AG04450 (cell line): ENCODE results near the gene SS18L1. TPM values are rescaled to one million over a fixed set of nuclear protein-coding genes. Genes with fewer than 3 reads are reported as not detected.
A peak's percentile ranks its signal among the peaks of the same experiment; 100 is the strongest.

ENCODE experiments used
- CTCF ChIA-PET: fragments of 300-600, 350-600 bp; formaldehyde crosslinking; extraction: SDS; loops from one replicate; lab custom pipeline; 2022; ENCODE audit warnings: antibody characterized with exemption, inconsistent platforms; lab: Charles Lee
- POLR2A ChIA-PET: fragments of 350-600 bp; formaldehyde crosslinking; extraction: SDS; loops from one replicate; lab custom pipeline; 2021; ENCODE audit warnings: antibody characterized with exemption, inconsistent platforms; lab: Yijun Ruan, JAX
- DNase-seq: peaks from one replicate; pipeline ENCODE4 v3.0.0-alpha.2; 2011; ENCODE audit warnings: low read depth, low spot score
- H3K27ac ChIP-seq: one replicate; pipeline ENCODE4 v1.5.1; 2012; ENCODE audit warnings: low read depth, low read length, control low read depth
- H3K27me3 ChIP-seq: one replicate; pipeline ENCODE4 v1.6.0; 2012; ENCODE audit warnings: low read length; ENCODE audit not compliant: control insufficient read depth, insufficient read depth
- H3K4me3 ChIP-seq: 2 replicates; pipeline ENCODE4 v1.5.1; 2011; ENCODE audit warnings: mild to moderate bottlenecking, low read depth, low read length, control low read depth
- H3K9me3 ChIP-seq: 2 replicates; pipeline ENCODE4 v1.5.1; 2012; ENCODE audit warnings: low read length; ENCODE audit not compliant: control insufficient read depth, insufficient read depth
- polyA plus RNA-seq: library from polyadenylated mRNA; depleted of rRNA; stranded (reverse); fragments of >200 nt; gene quantifications from 2 replicates; pipeline ENCODE4 v1.2.3, GENCODE V29; 2011
- TF ChIP-seq, protein P1 (sequence below): IDR thresholded peaks from 2 replicates; pipeline ENCODE4 v1.5.1; 2011; ENCODE audit warnings: low read depth, low read length, control low read depth, inconsistent platforms

SS18L1 gene
- polyA plus RNA-seq, 1 experiment = 6.8 TPM

DNA sequence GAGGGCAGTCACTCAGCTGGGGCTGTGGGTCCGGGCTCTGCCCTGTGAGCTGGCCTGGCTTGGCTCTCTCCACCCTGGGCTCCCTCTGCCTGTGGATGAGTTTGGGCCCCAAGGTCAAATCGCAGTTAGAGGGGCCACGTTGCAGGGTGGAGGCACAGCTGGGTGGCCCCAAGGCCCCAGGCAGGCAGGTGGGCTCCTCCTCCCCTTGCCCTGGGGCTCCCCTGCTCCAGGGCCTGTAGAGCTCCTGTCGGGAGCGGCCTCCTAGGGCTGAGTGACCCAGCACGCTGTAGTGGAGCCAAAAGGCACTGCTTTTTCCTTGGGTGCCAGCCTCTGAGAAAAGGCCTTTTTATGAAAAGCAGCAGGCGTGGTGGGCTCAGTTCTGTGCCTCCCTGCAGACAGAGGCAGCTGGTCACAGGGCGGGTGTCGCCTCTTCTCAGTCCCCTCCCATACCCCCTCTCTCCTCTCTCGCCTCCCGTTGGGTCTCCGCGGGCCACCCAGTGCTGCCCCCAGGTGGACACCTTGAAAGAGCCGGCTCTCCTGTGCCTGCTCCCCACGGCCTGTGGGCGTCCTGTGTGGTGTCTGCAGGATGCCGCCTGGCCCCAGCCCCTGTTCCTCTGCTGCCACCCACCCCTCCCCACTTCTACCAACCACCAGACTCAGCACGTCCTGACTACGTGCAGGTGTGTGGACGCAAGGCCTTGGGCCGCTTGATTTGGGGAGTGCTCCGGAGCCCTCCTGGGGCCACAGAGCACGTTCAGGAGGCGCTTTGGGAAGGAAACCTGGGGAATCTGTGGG lies 13.2 kb downstream of the SS18L1 start:
- ChIA-PET CTCF (interaction anchor here (0.6 to 1.4 kb wide), 8 partner anchors 9 to 565 kb away, joined by 3 to 14 read pairs (median 4); no protein-coding TSS in a partner anchor), POLR2A (no interaction called here)
- peak overlapping the region; percentile 11 for H3K27ac ChIP-seq
- peaks cover 19% of the 10 kb centered on the region for H3K9me3 ChIP-seq
- H3K4me3 ChIP-seq = no peak overlapping the region
- TF ChIP-seq, protein P1, sequence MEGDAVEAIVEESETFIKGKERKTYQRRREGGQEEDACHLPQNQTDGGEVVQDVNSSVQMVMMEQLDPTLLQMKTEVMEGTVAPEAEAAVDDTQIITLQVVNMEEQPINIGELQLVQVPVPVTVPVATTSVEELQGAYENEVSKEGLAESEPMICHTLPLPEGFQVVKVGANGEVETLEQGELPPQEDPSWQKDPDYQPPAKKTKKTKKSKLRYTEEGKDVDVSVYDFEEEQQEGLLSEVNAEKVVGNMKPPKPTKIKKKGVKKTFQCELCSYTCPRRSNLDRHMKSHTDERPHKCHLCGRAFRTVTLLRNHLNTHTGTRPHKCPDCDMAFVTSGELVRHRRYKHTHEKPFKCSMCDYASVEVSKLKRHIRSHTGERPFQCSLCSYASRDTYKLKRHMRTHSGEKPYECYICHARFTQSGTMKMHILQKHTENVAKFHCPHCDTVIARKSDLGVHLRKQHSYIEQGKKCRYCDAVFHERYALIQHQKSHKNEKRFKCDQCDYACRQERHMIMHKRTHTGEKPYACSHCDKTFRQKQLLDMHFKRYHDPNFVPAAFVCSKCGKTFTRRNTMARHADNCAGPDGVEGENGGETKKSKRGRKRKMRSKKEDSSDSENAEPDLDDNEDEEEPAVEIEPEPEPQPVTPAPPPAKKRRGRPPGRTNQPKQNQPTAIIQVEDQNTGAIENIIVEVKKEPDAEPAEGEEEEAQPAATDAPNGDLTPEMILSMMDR = peak; percentile 66
- DNase-seq = no peak
- H3K27me3 ChIP-seq = no peaks in the 10 kb centered on the region

DNA sequence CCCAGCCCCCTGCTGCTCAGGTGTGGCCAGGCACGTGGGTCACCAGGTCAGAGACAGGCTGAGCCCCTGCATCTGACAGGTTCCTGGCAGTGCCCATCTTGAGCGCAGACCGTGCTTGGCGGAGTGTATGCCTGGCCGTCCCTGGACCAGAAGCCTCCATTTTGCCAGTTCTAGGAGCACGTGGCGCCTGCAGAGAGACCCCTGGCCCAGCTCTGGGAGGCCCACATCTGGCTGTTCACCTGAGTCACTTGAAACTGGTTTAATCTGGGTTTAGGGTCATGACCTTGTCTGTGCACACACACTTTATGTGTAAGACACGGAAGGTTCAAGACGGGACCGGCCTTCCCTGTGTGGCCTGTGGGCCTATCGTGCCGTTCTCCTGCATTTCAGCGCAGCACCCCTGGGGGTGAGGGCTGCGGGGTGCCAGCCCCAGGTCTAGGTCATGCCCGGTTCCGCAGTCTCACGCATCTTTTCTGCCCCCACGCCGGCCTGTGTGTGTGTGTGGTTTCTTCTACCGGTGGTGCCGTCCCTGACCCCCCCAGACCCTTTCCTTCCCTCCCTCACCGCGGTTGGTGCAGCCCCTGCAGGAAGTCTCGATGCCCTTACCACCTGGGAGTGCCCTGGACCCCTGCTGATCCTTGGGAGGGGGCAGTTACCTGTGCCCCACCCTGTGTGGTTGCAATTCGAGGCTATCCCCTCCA lies 14.0 kb downstream of the SS18L1 start:
- POLR2A ChIA-PET = no interaction called here

DNA sequence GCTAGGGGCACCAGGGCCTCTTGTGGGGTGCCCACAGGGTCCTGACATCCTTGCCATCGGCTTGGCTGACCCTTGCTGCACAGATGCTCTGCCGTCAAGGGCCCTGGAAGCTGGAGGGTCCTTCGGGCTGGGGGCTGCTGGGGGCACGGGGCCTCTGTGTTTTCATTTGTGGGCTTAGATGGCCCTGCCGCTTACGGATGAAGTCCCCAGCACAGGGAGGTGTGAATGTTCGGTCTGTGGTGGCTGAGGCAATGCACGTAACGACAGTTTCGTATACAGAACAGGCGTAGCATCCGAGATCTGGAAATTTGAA lies 14.5 kb downstream of the SS18L1 start:
- ChIA-PET CTCF (interaction anchor here (1.6 kb wide), 1 partner anchor 147 kb away, joined by 4 read pairs; no protein-coding TSS in a partner anchor), POLR2A (no interaction called here)
- H3K27me3 ChIP-seq = no peaks in the 10 kb centered on the region
- no peak overlapping the region for H3K27ac ChIP-seq
- TF ChIP-seq, protein P1 = no peak
- DNase-seq = no peak
- peaks cover 13% of the 10 kb centered on the region for H3K9me3 ChIP-seq
- H3K4me3 ChIP-seq = no peak overlapping the region

More for the DNA sequence above, 14.0 kb downstream of the SS18L1 start:
- CTCF ChIA-PET = interaction anchor here (1.6 kb wide), 1 partner anchor 146 kb away, joined by 4 read pairs; no protein-coding TSS in a partner anchor
- DNase-seq = no peak
- Histone ChIP-seq H3K4me3 (no peak overlapping the region), H3K9me3 (peaks cover 13% of the 10 kb centered on the region), H3K27me3 (no peaks in the 10 kb centered on the region), H3K27ac (no peak overlapping the region)
- TF ChIP-seq, protein P1 = no peak

DNA sequence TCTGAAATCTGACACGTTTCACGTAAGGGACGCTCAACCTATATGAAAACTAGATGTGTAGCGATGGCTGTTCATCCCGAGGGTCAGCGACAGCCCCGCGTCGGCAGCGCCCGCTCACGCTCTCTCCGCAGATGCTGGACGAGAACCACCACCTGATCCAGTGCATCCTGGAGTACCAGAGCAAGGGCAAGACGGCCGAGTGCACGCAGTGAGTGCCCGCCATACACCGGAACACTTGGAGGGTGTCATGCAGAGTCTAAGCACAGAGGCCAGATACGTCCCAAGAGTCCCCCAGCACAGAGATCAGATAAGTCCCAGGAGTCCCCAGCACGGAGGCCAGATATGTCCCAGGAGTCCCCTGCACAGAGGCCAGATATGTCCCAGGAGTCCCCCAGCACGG lies 15.0 kb downstream of the SS18L1 start:
- Histone ChIP-seq H3K9me3 (peaks cover 8% of the 10 kb centered on the region), H3K4me3 (no peak overlapping the region), H3K27me3 (no peaks in the 10 kb centered on the region), H3K27ac (no peak overlapping the region)
- CTCF ChIA-PET = interaction anchor here (1.6 kb wide), 1 partner anchor 147 kb away, joined by 4 read pairs; no protein-coding TSS in a partner anchor
- DNase-seq = no peak
- TF ChIP-seq, protein P1 = no peak
- POLR2A ChIA-PET = no interaction called here
